ENCODE data around the gene FIBIN. TPM values are rescaled to one million over a fixed set of nuclear protein-coding genes. Genes with fewer than 3 reads are reported as not detected.
"Not testable (repeated sequence)": the region's sequence is repeated elsewhere in the genome, so short reads cannot be mapped to it uniquely, and the experiment has no call there.

The FIBIN gene
- total RNA-seq, 2 experiments from 2014 or later = not detected

DNA sequence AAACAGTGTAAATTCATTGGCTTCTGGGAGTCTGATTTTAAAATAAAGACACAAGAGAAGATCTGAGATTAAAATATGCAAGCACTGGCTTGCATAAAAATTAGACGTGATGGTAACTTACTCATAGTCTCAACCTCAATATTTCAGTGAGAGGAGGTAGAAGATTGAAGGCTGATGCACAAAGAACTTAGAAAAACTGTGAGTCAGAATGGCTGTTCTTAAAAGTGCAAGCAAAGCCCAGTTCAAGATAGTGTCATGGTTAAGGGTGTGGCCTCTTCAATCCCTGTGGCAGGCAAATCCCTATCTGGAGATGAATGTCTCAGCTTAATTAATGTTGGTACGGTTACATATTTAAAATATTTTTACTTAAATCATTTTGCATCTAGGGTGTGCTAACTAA is 33.6 kb upstream of the FIBIN start:
- Mint-ChIP-seq H3K36me3 (no peaks in the 10 kb centered on the region), H3K4me3 (no peak overlapping the region), H3K4me1 (ENCODE audit: low read depth) (no peaks in the 10 kb centered on the region), H3K27me3 (no peaks in the 10 kb centered on the region), H3K27ac (no peak overlapping the region), H3K9me3 (no peaks in the 10 kb centered on the region)
- DNase-seq = no peak
- intact Hi-C loops (cut with micrococcal nuclease) = no loop called here
- ChIA-PET POLR2A (no interaction called here), CTCF (no interaction called here)

DNA sequence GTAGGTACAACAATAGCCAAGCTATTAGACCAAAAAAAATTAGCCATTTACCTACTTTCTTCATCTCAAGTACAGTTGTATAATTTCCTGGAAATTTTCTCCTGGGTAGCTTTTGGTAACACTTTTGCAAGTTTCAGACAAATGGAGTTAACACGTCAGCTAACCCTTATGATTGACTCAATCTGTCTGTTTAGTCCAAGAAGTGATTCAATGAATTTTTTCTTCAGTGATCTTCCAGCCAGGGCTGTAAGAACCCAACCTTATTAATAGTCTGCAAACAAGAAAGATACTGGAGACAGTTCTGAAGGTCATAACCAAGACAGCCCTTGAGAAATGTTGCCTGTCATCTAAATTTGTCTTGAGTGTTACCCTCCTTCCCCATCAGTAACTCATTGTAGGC is 30.1 kb upstream of the FIBIN start:
- H3K9me3 Mint-ChIP-seq = no peaks in the 10 kb centered on the region
- POLR2A ChIA-PET = no interaction called here

DNA sequence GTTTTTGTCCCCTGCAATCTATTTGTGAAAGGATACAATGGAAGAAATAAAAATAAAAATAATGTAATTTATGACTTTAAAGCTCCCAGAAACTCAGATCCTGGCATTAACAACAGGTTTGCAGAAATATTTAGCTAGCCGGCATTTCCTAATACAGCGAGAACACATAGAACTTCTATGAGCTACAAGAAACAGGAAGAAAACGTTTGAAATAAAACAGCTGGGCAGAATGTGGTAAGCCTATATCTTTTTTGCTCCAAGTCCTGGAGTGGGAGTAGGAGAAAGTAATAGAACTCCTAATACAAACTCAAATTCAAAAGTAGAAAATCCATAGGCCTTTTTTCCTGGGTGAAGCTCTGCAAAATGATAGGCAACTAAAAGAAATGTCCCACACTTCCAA is 29.6 kb upstream of the FIBIN start:
- no peaks in the 10 kb centered on the region for H3K4me1 Mint-ChIP-seq (ENCODE audit: low read depth)
- H3K27ac Mint-ChIP-seq = no peak overlapping the region
- H3K36me3 Mint-ChIP-seq = no peaks in the 10 kb centered on the region
- intact Hi-C loops (cut with micrococcal nuclease) = no loop called here
- no peaks in the 10 kb centered on the region for H3K9me3 Mint-ChIP-seq
- CTCF ChIA-PET = no interaction called here
- no peaks in the 10 kb centered on the region for H3K27me3 Mint-ChIP-seq
- H3K4me3 Mint-ChIP-seq = no peak overlapping the region
- POLR2A ChIA-PET = no interaction called here
- DNase-seq = no peak

More for the DNA sequence above, 30.1 kb upstream of the FIBIN start:
- no peaks in the 10 kb centered on the region for H3K4me1 Mint-ChIP-seq (ENCODE audit: low read depth)
- H3K27ac Mint-ChIP-seq = no peak overlapping the region
- no peak for DNase-seq
- CTCF ChIA-PET = no interaction called here
- H3K4me3 Mint-ChIP-seq = no peak overlapping the region
- no peaks in the 10 kb centered on the region for H3K27me3 Mint-ChIP-seq
- intact Hi-C loops (cut with micrococcal nuclease) = no loop called here
- H3K36me3 Mint-ChIP-seq = no peaks in the 10 kb centered on the region

DNA sequence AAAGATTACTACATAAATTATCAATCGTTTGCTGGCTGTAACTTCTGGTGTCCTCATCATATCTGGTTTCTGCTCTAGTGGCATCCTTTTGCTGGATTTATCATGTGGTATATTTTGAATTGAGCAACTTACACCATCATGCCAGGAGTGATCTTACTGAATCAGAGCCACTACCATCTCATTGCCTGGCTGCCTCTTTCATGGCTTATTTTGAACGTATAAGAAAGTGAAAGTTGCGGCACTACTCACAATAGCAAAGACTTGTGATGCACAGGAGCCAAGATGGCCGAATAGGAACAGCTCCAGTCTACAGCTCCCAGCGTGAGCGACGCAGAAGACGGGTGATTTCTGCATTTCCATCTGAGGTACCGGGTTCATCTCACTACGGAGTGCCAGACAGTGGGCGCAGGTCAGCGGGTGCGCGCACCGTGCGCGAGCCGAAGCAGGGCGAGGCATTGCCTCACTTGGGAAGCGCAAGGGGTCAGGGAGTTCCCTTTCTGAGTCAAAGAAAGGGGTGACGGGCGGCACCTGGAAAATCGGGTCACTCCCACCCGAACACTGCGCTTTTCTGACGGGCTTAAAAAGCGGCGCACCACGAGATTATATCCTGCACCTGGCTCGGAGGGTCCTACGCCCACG is 28.9 kb upstream of the FIBIN start:
- not testable (repeated sequence) for H3K27ac Mint-ChIP-seq, H3K27me3 Mint-ChIP-seq, DNase-seq

DNA sequence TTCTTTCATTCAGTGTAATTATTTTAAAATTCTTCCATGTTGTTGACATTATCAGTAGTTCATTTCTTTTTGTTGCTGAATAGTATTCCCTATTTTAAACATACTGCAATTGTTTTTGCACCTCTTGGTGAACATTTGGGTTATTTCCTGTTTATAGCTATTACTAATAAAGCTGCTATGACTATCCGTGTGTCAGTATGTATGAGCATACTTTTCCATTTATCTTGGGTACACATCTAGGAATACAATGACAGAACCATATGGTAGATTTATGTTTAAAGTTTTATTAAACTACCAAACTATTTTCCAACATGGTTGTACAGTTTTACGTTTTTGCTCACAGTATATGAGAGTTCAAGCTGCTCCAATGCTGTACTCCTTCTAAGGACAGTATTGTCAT is 22.0 kb upstream of the FIBIN start:
- no peaks in the 10 kb centered on the region for H3K27me3 Mint-ChIP-seq
- H3K4me1 Mint-ChIP-seq (ENCODE audit: low read depth) = no peaks in the 10 kb centered on the region
- intact Hi-C loops (cut with micrococcal nuclease) = no loop called here
- peaks cover 4% of the 10 kb centered on the region for H3K9me3 Mint-ChIP-seq
- H3K27ac Mint-ChIP-seq = no peak overlapping the region
- ChIA-PET POLR2A (no interaction called here), CTCF (no interaction called here)
- DNase-seq = no peak
- no peaks in the 10 kb centered on the region for H3K36me3 Mint-ChIP-seq
- H3K4me3 Mint-ChIP-seq = no peak overlapping the region

More for the DNA sequence above, 28.9 kb upstream of the FIBIN start:
- POLR2A ChIA-PET; H3K9me3 Mint-ChIP-seq; H3K4me1 Mint-ChIP-seq (ENCODE audit: low read depth); H3K4me3 Mint-ChIP-seq; intact Hi-C loops (cut with micrococcal nuclease); H3K36me3 Mint-ChIP-seq; CTCF ChIA-PET: not testable (repeated sequence)

DNA sequence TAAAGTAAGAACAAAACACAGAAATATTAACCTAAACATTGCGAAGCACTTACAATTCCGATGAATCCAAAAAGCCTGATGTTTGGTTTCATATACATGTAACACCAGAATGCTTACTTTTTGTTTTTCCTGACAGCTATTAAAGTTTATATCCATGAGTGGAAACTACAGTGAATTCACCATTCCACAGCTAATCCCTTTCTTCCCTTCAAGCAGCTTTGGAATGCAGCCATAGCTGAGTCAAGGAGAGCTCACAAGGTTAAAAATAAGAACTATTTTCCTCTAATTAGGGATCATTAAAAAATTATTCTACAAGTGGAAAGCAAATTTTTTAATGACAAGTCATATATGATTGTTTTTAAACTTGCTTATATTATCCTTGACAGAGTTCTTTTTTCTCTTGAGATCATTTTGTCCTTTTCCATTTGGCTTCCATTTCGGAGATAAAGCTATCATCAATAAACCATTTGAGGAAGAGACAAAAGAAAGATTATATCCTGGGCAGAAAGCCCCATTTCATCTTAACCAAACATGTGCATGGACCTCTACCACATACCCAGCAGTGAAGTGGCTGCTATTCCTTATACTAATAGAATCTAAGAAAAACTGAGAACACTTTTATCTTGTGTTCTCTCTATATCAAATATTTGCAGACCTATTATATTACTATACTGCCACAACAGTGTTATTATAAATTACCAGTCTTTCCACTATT is 19.7 kb upstream of the FIBIN start:
- intact Hi-C loops (cut with micrococcal nuclease) = no loop called here
- H3K4me3 Mint-ChIP-seq = no peak overlapping the region
- no peak for DNase-seq
- peaks cover 11% of the 10 kb centered on the region for H3K9me3 Mint-ChIP-seq
- H3K27me3 Mint-ChIP-seq = no peaks in the 10 kb centered on the region
- POLR2A ChIA-PET = no interaction called here
- no peak overlapping the region for H3K27ac Mint-ChIP-seq
- H3K4me1 Mint-ChIP-seq (ENCODE audit: low read depth) = no peaks in the 10 kb centered on the region
- H3K36me3 Mint-ChIP-seq = no peaks in the 10 kb centered on the region
- CTCF ChIA-PET = no interaction called here

DNA sequence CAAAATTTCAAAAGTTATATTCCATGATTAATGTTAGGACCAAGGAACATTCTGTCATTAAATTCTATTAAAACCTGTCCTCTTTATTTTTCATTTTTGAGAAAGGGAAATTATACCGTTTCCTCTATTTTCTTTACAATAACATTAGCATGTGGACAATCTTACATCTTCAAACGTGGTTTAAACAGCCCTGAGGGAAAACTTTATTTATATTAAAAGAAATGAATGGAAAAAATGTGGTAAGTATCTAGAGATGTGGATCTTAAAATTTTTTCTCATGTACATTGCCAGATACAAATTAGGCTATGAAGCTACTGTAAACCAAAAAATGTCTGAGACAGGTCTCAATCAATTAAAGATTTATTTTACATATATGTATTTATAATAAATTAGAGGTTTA is 18.9 kb upstream of the FIBIN start:
- no peaks in the 10 kb centered on the region for H3K4me1 Mint-ChIP-seq (ENCODE audit: low read depth)
- no peaks in the 10 kb centered on the region for H3K27me3 Mint-ChIP-seq
- no peak for DNase-seq
- H3K27ac Mint-ChIP-seq = no peak overlapping the region
- H3K4me3 Mint-ChIP-seq = no peak overlapping the region
- intact Hi-C loops (cut with micrococcal nuclease) = no loop called here
- H3K9me3 Mint-ChIP-seq = peaks cover 18% of the 10 kb centered on the region
- ChIA-PET CTCF (no interaction called here), POLR2A (no interaction called here)
- no peaks in the 10 kb centered on the region for H3K36me3 Mint-ChIP-seq

DNA sequence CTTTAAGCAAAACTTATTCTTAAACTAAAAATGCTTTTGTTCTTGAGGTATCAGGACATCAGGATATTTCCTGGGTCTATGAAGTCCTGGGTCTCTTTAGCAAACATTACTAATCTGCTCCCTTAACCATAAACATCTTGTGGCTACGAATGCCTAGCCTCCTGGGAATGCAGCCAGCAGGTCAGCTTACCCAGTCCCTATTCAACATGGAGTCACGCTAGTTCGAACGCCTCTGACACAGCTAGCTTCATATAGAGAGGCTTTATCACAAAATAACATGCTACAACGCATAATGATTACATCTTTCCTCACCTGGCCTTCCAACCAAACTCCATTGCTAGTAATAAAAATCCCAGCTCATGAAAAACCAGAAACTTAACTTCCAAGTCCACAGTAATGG is 17.5 kb upstream of the FIBIN start:
- DNase-seq = no peak
- no peaks in the 10 kb centered on the region for H3K4me1 Mint-ChIP-seq (ENCODE audit: low read depth)
- H3K27ac Mint-ChIP-seq = no peak overlapping the region
- H3K4me3 Mint-ChIP-seq = no peak overlapping the region
- H3K27me3 Mint-ChIP-seq = no peaks in the 10 kb centered on the region
- intact Hi-C loops (cut with micrococcal nuclease) = no loop called here
- POLR2A ChIA-PET = no interaction called here
- no peaks in the 10 kb centered on the region for H3K36me3 Mint-ChIP-seq
- peaks cover 28% of the 10 kb centered on the region for H3K9me3 Mint-ChIP-seq
- CTCF ChIA-PET = no interaction called here

DNA sequence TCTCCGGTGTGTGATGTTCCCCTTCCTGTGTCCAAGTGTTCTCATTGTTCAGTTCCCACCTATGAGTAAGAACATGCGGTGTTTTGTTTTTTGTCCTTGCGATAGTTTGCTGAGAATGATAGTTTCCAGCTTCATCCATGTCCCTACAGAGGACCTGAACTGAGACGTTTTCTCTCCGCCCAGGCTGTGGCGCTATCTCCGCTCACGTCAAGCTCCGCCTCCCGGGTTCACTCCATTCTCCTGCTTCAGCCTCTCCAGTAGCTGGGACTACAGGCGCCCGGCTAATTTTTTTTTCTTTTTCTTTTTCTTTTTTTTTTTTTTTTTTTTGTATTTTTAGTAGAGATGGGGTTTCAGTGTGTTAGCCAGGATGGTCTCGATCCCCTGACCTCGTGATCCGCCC is 16.7 kb upstream of the FIBIN start:
- CTCF ChIA-PET; H3K4me1 Mint-ChIP-seq (ENCODE audit: low read depth); H3K27ac Mint-ChIP-seq; H3K36me3 Mint-ChIP-seq; H3K27me3 Mint-ChIP-seq; POLR2A ChIA-PET; intact Hi-C loops (cut with micrococcal nuclease); H3K4me3 Mint-ChIP-seq; DNase-seq: not testable (repeated sequence)
- peaks cover 28% of the 10 kb centered on the region for H3K9me3 Mint-ChIP-seq

DNA sequence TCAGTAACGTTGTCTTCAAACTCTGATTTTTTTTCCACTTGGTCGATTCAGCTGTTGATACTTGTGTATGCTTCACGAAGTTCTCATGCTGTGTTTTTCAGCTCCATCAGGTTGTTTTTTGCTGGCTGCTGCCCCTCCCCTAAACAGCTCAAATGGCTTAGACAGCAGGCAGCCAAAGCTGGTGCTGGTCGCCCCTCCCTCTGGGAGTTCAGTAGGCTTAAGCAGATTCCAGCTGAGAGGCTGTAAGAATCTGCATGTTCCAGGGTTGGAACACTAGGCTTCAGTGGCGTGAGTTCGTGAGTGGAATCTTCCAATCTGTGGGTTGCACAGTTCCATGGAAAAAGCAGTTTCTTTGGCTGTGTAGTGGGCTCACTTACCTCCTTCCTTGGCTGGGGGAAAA is 10.3 kb upstream of the FIBIN start:
- H3K4me1 Mint-ChIP-seq (ENCODE audit: low read depth) = no peaks in the 10 kb centered on the region
- H3K27me3 Mint-ChIP-seq = no peaks in the 10 kb centered on the region
- ChIA-PET POLR2A (no interaction called here), CTCF (no interaction called here)
- no peak for DNase-seq
- no peak overlapping the region for H3K27ac Mint-ChIP-seq
- no peaks in the 10 kb centered on the region for H3K36me3 Mint-ChIP-seq
- intact Hi-C loops (cut with micrococcal nuclease) = no loop called here
- H3K9me3 Mint-ChIP-seq = peaks cover 34% of the 10 kb centered on the region
- no peak overlapping the region for H3K4me3 Mint-ChIP-seq

DNA sequence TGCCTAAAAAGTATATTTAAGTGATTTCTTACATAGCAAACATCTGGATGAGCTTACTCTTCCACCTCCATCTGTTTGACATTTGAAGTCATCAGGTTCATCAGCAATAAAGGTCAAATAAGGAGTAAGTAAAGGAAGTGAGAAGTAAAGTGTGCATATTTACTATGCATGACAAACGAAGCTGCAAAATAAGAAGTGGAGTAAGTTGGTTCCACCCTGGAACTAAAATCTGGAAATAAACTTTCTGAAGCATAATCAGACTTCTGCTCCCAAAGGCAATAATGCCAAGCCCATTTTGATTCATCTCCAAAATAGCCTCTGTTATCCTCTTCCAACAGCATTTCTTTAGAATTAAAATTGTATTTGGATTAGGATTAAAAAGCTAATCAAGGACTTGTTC is 8.4 kb upstream of the FIBIN start:
- Mint-ChIP-seq H3K4me3 (no peak overlapping the region), H3K27ac (no peak overlapping the region), H3K27me3 (no peaks in the 10 kb centered on the region), H3K9me3 (peaks cover 22% of the 10 kb centered on the region), H3K4me1 (ENCODE audit: low read depth) (no peaks in the 10 kb centered on the region), H3K36me3 (no peaks in the 10 kb centered on the region)
- ChIA-PET CTCF (no interaction called here), POLR2A (no interaction called here)
- intact Hi-C loops (cut with micrococcal nuclease) = no loop called here
- no peak for DNase-seq

DNA sequence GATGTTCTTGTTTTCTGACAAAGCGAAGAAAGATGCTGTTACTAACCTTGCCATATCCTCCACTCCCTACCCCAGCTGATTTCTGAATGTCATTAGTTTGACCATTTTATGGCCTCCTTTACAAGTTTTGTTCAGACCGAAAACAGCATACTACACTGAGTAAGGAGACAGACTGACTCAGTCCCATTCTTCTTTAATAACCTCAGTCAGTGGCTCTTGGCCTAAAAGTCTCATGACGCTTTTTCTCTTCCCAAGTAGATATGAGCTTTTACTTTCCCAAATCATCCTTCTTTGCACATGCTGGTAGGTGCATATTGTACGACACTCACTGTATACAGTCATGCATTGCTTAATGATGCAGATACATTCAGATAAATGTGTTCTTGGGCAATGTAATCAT is 8.0 kb upstream of the FIBIN start:
- ChIA-PET POLR2A (no interaction called here), CTCF (no interaction called here)
- no peak overlapping the region for H3K27ac Mint-ChIP-seq
- no peak overlapping the region for H3K4me3 Mint-ChIP-seq
- no peaks in the 10 kb centered on the region for H3K36me3 Mint-ChIP-seq
- no peaks in the 10 kb centered on the region for H3K27me3 Mint-ChIP-seq
- intact Hi-C loops (cut with micrococcal nuclease) = no loop called here
- DNase-seq = no peak
- no peaks in the 10 kb centered on the region for H3K4me1 Mint-ChIP-seq (ENCODE audit: low read depth)
- H3K9me3 Mint-ChIP-seq = peaks cover 19% of the 10 kb centered on the region

DNA sequence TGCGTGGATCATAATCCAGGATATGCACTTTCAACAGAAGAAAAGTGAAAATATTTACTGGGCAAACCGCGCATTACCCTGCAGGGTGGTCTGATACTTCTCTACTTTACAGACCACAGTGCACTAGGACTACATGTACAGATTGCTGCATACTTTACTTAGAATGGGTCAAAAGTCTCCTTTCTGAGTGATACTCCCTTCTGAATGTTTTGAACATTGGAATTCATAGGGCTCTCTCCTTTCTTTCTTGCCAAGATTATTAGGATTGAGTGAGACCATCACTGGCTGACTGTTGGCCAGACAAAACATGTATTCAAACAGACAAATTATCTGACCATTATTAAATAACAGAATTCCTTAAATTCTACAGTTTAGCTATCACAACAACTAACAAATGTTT is 6.6 kb upstream of the FIBIN start:
- no peaks in the 10 kb centered on the region for H3K27me3 Mint-ChIP-seq
- no peak for DNase-seq
- CTCF ChIA-PET = no interaction called here
- no peaks in the 10 kb centered on the region for H3K4me1 Mint-ChIP-seq (ENCODE audit: low read depth)
- peaks cover 14% of the 10 kb centered on the region for H3K9me3 Mint-ChIP-seq
- intact Hi-C loops (cut with micrococcal nuclease) = no loop called here
- no peak overlapping the region for H3K4me3 Mint-ChIP-seq
- no peak overlapping the region for H3K27ac Mint-ChIP-seq
- POLR2A ChIA-PET = no interaction called here
- H3K36me3 Mint-ChIP-seq = no peaks in the 10 kb centered on the region

All from activated CD4-positive, alpha-beta memory T cell treated with anti-CD3 and anti-CD28 coated beads for 36 hours (primary cell).